ENCODE data around the gene TULP3.

Gene TULP3

GRCh38 chr12:2960996-2961616 lies 70.4 kb downstream of the TULP3 start:
- Histone ChIP-seq H3K9ac (no peak overlapping the region), H3K27me3 (ENCODE audit: insufficient read depth, low read depth) (no peaks in the 10 kb centered on the region), H3K4me2 (no peak overlapping the region), H3K79me2 (ENCODE audit: insufficient read depth, low read depth) (peaks cover 16% of the 10 kb centered on the region), H4K20me1 (ENCODE audit: insufficient read depth) (no peaks in the 10 kb centered on the region), H3K27ac (no peak overlapping the region), H3K4me3 (IDR thresholded peaks at IDR 0.05; ENCODE audit: insufficient read depth, low read depth, low read length) (no peak overlapping the region), H3K4me1 (ENCODE audit: low read depth, poor library complexity, severe bottlenecking) (peaks cover 17% of the 10 kb centered on the region), H2AFZ (ENCODE audit: low read depth) (no peak overlapping the region), H3K36me3 (ENCODE audit: insufficient read depth) (no peaks in the 10 kb centered on the region)
- no peak for TF ChIP-seq CTCF (conservative IDR thresholded peaks at IDR 0.05; ENCODE audit: low read depth, low read length)

- Histone ChIP-seq H3K27ac (no peak overlapping the region), H3K4me3 (IDR thresholded peaks at IDR 0.05; ENCODE audit: insufficient read depth, low read depth, low read length) (no peak overlapping the region), H4K20me1 (ENCODE audit: insufficient read depth) (no peaks in the 10 kb centered on the region), H3K36me3 (ENCODE audit: insufficient read depth) (no peaks in the 10 kb centered on the region), H3K4me2 (no peak overlapping the region), H3K4me1 (ENCODE audit: low read depth, poor library complexity, severe bottlenecking) (peaks cover 17% of the 10 kb centered on the region), H2AFZ (ENCODE audit: low read depth) (no peak overlapping the region), H3K27me3 (ENCODE audit: insufficient read depth, low read depth) (no peaks in the 10 kb centered on the region), H3K79me2 (ENCODE audit: insufficient read depth, low read depth) (peaks cover 21% of the 10 kb centered on the region), H3K9ac (no peak overlapping the region)
- TF ChIP-seq CTCF (conservative IDR thresholded peaks at IDR 0.05; ENCODE audit: low read depth, low read length), result no peak
These were observed 71.0 kb downstream of the TULP3 start for GRCh38 chr12:2961705-2962104.

DNA sequence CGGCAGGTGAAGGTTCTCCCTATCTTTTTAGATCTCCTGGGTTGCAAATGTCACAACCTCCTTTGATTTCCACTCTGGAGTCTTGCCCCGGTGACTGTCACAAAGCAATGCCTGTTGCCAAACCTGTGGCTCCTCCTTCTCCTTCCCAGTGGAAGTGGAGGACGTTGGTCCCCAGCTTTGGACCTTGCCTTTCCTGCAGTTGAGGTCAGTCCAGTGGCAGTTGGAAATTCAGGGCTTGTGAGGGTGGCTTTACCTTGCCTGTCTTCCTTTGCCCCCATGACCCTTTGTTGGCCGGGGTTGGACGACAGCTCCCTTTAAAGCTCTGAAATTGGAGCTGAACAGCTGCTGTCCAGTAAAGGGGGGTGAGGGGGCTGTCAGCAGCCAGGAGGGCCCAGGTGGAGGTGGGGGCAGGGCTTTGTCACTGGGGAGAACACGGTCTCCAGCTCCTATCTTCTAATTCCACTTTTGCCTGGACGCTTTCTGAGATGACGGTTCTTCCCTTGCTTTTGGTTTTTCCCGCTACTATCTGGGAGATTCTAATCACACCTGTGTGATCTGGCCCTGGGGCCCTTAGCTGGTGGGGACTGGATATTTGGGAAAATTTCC lies 72.6 kb downstream of the TULP3 start:
- no peak overlapping the region for H3K27ac ChIP-seq

GRCh38 chr12:2963760-2964292 lies 73.1 kb downstream of the TULP3 start:
- peaks cover 22% of the 10 kb centered on the region for H3K79me2 ChIP-seq (ENCODE audit: insufficient read depth, low read depth)
- H3K9ac ChIP-seq, result no peak overlapping the region
- H3K4me1 ChIP-seq (ENCODE audit: low read depth, poor library complexity, severe bottlenecking), result peaks cover 7% of the 10 kb centered on the region
- no peaks in the 10 kb centered on the region for H3K36me3 ChIP-seq (ENCODE audit: insufficient read depth)
- H4K20me1 ChIP-seq (ENCODE audit: insufficient read depth), result no peaks in the 10 kb centered on the region
- H3K27ac ChIP-seq, result no peak overlapping the region
- no peak overlapping the region for H3K4me3 ChIP-seq (IDR thresholded peaks at IDR 0.05; ENCODE audit: insufficient read depth, low read depth, low read length)
- no peaks in the 10 kb centered on the region for H3K27me3 ChIP-seq (ENCODE audit: insufficient read depth, low read depth)
- TF ChIP-seq CTCF (conservative IDR thresholded peaks at IDR 0.05; ENCODE audit: low read depth, low read length), result no peak
- no peak overlapping the region for H3K4me2 ChIP-seq
- no peak overlapping the region for H2AFZ ChIP-seq (ENCODE audit: low read depth)

More for the DNA sequence above, 72.6 kb downstream of the TULP3 start:
- Histone ChIP-seq H3K4me2 (no peak overlapping the region), H4K20me1 (ENCODE audit: insufficient read depth) (no peaks in the 10 kb centered on the region), H3K27me3 (ENCODE audit: insufficient read depth, low read depth) (no peaks in the 10 kb centered on the region), H3K36me3 (ENCODE audit: insufficient read depth) (no peaks in the 10 kb centered on the region), H3K79me2 (ENCODE audit: insufficient read depth, low read depth) (peaks cover 22% of the 10 kb centered on the region), H3K9ac (no peak overlapping the region), H3K4me3 (IDR thresholded peaks at IDR 0.05; ENCODE audit: insufficient read depth, low read depth, low read length) (no peak overlapping the region), H3K4me1 (ENCODE audit: low read depth, poor library complexity, severe bottlenecking) (peaks cover 11% of the 10 kb centered on the region), H2AFZ (ENCODE audit: low read depth) (no peak overlapping the region)
- no peak for TF ChIP-seq CTCF (conservative IDR thresholded peaks at IDR 0.05; ENCODE audit: low read depth, low read length)
